ENCODE measurements around the gene ZNF428.
"Not testable (repeated sequence)": the region's sequence is repeated elsewhere in the genome, so short reads cannot be mapped to it uniquely, and the experiment has no call there.

Gene ZNF428

DNA sequence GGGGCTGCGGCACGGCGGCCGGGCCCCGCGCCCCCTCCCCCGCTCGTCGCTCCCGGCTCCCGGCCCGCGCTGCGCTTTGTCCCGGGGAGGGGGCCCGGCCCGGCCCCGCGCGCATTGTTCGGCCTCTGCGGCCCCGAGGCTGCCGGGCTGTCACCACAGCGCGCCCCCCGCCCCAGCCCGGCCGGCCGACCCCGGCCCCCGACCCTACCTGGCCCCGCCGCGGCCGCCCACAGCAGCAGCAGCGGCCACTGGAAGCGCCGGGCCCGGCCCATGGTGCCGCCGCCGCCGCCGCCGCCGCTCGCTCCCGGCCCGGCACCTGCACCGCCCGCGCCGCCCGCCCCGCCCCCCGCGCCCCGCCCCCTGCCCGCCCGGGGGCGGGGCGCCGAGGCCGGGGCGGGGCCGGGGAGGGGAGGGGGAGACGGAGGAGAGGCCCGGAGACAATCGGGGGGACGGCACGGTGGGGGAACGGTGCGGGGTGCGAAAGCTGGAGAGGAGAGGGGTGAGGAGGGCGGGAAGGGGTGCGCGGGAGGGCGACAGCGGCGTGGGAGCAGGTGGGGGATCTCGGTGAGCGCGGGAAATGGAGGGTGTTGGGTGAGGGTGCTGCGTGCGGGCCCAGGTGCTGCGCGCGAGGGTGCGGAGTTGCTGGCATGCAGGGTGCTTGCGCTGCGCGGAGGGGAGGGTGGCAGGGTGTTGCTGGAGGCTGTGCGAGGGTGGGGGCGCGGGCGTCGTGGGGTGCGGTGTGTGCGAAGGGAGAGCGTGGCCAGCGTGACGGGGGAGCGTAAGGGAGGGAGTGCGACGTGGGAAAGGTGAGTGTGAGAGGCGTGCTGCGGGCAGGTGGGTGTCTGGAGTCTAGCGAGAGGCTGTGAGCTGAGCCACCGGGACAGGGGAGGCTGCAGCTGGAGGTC lies 20.3 kb upstream of the ZNF428 start, which contains the start of gene CADM4:
CADM4 (minus strand) TSS at position 332 of the 905 bp plus-strand sequence; CDS start at position 272, 60 bp downstream.
- peak; percentile 48 for DNase-seq (ENCODE audit: low spot score)

- DNase-seq (ENCODE audit: low spot score), result no peak
Observed at GRCh38 chr19:43638995-43639518, 19.6 kb upstream of the ZNF428 start.

DNA sequence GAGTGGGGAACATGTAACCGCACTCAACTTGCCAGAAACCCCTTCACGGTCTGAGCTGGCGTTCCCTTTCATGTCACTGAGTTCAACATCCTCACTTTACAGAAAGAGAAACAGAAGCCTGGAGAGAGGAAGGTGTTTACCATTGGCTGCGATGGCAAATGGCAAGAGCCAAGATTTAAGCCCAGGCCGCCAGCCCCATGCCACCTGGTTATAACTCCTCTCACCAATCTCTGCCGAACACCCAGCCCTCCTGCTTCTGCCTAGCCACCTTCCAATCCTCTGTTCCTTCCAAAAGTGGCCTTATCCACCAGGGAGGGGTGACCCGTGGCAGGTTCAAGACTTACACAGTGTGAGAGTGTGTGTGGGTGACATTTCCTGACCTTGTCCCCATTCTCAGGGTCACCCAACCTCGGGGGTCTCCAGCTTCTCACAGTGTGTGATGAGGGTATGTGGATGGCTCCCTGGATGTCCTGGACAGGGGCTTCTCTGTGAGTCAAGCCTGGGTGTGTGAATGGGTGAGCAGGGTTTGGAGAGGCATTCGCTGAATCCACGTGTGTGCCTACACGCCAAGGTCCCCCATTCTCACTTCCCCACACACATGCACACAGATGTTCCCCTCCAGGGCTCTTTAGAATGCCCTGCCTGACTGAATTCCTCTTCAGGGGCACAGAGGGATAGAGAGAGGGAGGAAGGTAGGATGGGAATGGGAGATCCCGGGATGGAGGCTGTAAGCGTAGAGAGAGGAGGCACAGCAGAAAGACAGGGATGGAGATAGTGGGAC lies 19.0 kb upstream of the ZNF428 start:
- no peak for DNase-seq (ENCODE audit: low spot score)

DNA sequence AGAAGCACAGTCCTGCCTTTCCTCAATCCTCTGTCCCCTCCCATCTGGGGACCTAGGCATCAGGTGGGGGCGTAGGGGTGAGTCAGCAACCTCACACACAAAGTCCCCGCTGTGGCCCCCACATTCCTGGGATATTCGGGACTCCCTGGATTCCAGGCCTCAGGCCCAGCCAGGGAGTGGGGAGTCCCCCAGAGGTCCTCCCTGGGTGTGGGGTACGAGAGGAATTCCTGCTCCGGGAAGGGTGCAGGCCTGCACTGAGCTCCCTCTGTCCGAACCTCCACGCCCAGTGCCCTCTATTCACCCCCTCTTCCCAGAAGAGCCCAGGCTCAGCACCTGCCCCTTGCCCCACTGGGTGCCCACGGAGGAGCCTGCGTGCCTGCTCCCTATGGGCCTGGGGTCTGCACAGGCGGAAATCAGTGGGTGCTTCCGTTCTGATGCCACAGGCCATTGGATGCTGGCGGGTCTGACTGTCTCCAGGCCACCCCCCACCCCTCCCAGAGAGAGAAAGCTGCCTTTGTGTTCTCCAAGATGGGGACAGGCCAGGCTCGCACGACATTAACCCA lies 16.8 kb upstream of the ZNF428 start:
- DNase-seq (ENCODE audit: low spot score), result peak; percentile 67

- DNase-seq (ENCODE audit: low spot score), result not testable (repeated sequence)
Observed at GRCh38 chr19:43635561-43635940, 16.1 kb upstream of the ZNF428 start.

- no peak for DNase-seq (ENCODE audit: low spot score)
Observed at GRCh38 chr19:43634872-43635560, 15.6 kb upstream of the ZNF428 start.

DNA sequence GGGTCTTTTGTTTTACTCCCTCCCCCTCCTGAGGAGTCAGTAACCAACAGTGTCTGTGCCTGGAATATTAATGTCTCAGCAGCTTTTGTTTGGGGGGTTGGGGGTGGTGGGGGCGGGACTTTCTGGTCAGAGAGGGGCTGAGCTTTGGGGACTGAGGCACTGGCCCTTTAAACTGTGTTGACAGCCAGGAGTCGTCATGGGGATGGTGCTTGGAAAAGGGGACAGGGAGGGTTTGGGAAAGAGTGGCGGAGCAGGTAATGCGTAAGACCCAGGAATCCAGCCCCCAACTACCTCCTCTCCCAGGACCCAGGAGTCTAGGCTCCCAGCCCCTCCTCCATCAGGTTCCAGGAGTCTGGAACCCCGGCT lies 15.1 kb upstream of the ZNF428 start:
- DNase-seq (ENCODE audit: low spot score), result no peak

DNA sequence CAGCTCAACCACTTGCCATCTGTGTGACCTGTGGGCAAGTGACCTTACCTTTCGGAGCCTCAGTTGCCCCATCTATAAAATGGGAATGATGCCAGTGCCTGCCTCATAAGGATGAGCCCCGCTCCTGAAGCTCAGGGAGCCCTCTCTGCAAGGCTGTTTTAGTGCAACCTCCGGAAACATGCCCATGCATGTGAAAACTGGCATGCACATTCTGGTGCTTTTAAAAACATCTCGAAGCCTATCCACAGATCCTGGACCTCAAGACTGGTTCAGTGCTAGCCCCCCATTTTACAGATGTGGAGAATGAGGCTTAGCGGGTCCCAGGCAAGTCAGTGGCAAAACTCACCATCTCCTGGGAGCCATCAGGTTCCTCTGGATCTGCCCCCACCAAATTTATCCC lies 14.6 kb upstream of the ZNF428 start:
- DNase-seq (ENCODE audit: low spot score), result no peak

DNA sequence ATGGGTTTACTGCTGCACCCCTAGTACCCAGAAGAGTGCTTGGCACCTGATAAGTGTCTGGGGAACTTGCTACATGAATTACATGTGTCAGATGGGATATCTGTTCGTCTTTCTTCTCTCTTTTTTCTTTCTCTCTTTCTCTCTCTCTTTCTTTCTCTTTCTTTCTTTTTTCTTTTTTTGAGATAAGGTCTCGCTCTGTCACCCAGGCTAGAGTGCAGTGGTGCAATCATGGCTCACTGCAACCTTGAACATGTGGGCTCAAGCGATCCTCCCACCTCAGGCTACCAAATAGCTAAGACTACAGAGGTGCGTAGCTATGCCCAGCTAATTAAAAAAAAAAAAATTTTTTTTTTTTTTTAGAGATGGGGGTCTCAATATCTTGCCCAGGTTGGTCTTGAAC lies 14.1 kb upstream of the ZNF428 start:
- DNase-seq (ENCODE audit: low spot score), result no peak

GRCh38 chr19:43631491-43631890 lies 12.1 kb upstream of the ZNF428 start:
- no peak for DNase-seq (ENCODE audit: low spot score)

GRCh38 chr19:43628646-43629326 lies 9.4 kb upstream of the ZNF428 start:
- no peak for DNase-seq (ENCODE audit: low spot score)

DNA sequence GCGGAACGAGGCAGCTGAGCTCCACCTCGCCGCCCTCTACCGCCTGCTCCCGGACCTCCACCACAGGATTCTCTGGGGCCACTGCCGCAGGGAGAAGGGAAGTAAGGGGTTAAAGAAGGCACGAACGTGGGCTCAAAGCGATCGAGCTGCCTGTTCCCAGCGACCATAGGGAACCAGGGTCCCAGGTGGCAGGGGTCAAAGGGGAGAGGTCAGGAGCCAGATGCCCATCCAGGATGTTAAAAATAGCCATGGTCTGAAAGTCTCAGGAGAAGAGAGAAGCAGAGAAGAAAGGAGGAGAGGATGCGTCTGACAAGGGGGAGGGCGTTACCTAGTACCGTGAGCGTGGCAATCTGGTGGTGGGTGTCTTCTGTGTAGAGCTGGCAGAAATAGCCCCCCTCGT lies 7.4 kb upstream of the ZNF428 start:
- no peak for DNase-seq (ENCODE audit: low spot score)

- peak; percentile 67 for DNase-seq (ENCODE audit: low spot score)
Observed at GRCh38 chr19:43625918-43626579, 6.6 kb upstream of the ZNF428 start.

- peak; percentile 92 for DNase-seq (ENCODE audit: low spot score)
Observed at GRCh38 chr19:43624933-43625332, 5.5 kb upstream of the ZNF428 start.

DNA sequence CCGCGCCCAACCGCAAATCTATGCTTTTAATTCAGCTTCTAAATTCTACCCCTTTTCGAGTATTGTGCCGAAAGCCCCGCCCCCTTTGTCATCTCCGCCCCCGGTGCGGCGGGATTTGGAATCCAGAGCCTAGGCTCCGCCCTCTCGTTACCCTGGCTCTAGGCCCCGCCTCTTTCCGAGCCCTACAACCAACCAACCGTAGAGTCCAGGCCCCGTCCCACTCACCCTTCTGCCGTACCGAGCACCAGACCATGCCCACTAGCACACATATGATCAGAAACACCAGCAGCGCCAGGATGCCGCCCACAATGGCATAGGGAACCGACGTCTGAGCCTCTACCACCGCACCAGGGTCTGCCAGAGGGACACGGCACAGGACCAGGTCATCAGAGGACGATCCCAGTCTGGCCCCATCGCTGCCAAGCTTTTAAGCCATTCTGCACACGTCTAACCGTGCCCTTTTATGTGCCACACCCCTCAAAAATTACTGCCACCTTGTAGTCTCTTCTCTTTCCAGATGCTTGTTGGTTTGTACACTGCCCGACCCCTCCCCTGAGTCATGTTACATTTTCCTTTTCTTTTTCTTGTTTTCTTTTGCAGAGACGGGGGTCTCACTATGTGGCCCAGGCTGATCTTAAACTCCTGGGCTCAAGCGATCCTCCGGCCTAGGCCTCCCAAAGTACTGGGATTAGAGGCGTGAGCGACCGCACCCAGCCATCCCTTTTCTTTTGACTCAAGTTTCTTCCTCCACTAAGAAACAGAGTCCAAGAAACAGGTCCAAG lies 4.7 kb upstream of the ZNF428 start:
- peak; percentile 92 for DNase-seq (ENCODE audit: low spot score)

- DNase-seq (ENCODE audit: low spot score), result no peak
Observed at GRCh38 chr19:43622956-43623355, 3.5 kb upstream of the ZNF428 start.

DNA sequence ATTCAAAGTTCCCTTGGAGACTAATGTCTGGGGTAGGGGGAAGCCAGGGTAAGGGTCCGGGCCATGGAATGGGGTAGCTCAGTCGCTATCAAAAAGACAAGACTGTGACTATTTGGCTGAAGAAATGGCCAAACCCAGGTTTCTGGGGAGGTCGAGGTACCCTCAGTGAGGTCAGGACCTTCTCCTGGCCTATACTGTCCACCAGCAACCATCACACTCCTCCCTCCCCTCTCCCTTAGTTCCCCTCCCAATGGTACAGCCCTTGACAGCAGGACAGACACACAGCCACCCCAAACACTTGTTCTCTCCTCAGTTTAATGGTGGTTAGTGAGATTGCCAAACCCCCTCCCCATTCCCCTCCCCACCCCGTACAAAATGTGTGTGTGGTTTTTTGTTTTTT lies 2.6 kb upstream of the ZNF428 start:
- DNase-seq (ENCODE audit: low spot score), result no peak

- no peak for DNase-seq (ENCODE audit: low spot score)
Observed at GRCh38 chr19:43620061-43621001, 902 bp upstream of the ZNF428 start.

DNA sequence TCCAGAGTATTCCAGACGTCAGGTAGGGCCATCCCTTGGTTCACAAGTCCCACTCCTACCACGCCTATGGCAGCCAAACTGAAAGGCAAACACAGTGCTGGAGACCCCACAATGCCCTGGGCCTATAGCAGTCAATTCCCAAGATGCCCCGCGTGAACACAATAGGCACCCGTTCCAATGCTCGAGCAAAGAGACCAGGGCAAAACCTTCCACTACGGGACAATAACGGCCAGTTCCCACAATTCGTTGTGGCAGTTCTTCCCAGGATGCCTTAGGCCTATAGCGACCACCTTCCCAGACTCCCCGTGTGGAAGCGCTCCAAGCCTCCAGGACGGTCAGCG lies 538 bp downstream of the ZNF428 start:
- DNase-seq (ENCODE audit: low spot score), result peak; percentile 77

All from SW480 (cell line).